K562 (cell line): ENCODE data around the gene PLOD1. TPM values are rescaled to one million over a fixed set of nuclear protein-coding genes. Genes with fewer than 3 reads are reported as not detected.

Source experiments
- ATF1 ChIP-seq, 2 experiments: fragments of 450-650 bp in 1 of 2; IDR thresholded peaks; 2 replicates each; pipeline ENCODE4 v1.6.1; 2016; ENCODE audit warnings: missing compliant biosample characterization in 1 of 2, missing genetic modification characterization in 1 of 2
- C11orf30 ChIP-seq: fragments of 450-650 bp; IDR thresholded peaks from 2 replicates; pipeline ENCODE4 v1.6.1; 2016; ENCODE audit warnings: low read depth, mild to moderate bottlenecking
- CC2D1A ChIP-seq: fragments of 450-650 bp; IDR thresholded peaks from 2 replicates; pipeline ENCODE4 v1.6.1; 2017; ENCODE audit warnings: mild to moderate bottlenecking
- ESRRB ChIP-seq: fragments of 250-450 bp; sonication (Bioruptor Pico); IDR thresholded peaks from 2 replicates; pipeline ENCODE4 v1.5.0; 2020; ENCODE audit warnings: mild to moderate bottlenecking, moderate library complexity, borderline replicate concordance
- IFI16 ChIP-seq: fragments of 250-450 bp; sonication (Bioruptor Pico); IDR thresholded peaks from 2 replicates; pipeline ENCODE4 v2.1.2; 2022; ENCODE audit warnings: mild to moderate bottlenecking, inconsistent platforms
- LEF1 ChIP-seq: fragments of 450-650 bp; IDR thresholded peaks from 2 replicates; pipeline ENCODE4 v1.6.1; 2016; ENCODE audit warnings: mild to moderate bottlenecking
- MYNN ChIP-seq, 2 experiments: sonication (generic); formaldehyde crosslinking in 1 of 2; IDR thresholded peaks; 2 replicates each; pipeline versions ENCODE4 v1.5.0 to v1.6.1; 2016 to 2020; ENCODE audit warnings: antibody characterized with exemption in 1 of 2, missing genetic modification reagents in 1 of 2
- NCOA2 ChIP-seq, 2 experiments: fragments of 450-650 bp; IDR thresholded peaks; 2 replicates each; pipeline ENCODE4 v1.6.1; 2018; ENCODE audit warnings: mild to moderate bottlenecking in 2 of 2, moderate library complexity in 1 of 2; ENCODE audit not compliant: partially characterized antibody in 2 of 2
- NFE2L1 ChIP-seq: fragments of 450-650 bp; IDR thresholded peaks from 2 replicates; pipeline ENCODE4 v1.6.1; 2016; ENCODE audit warnings: missing genetic modification characterization, low read depth, mild to moderate bottlenecking, missing compliant biosample characterization, moderate library complexity, borderline replicate concordance
- RCOR1 ChIP-seq, 2 experiments: IDR thresholded peaks; 2 replicates each; pipeline ENCODE4 v1.6.1; 2012; ENCODE audit warnings: low read depth in 2 of 2, low read length in 2 of 2, borderline replicate concordance in 1 of 2, improper control_type of control experiment in 1 of 2
- SETDB1 ChIP-seq: IDR thresholded peaks from one replicate; pipeline ENCODE4 v1.6.1; 2012; ENCODE audit warnings: low read length, control low read depth, inconsistent platforms
- SMAD1 ChIP-seq: fragments of 150-350 bp; IDR thresholded peaks from 2 replicates; pipeline ENCODE4 v1.6.1; 2014; ENCODE audit warnings: low read length, low read depth; ENCODE audit not compliant: partially characterized antibody
- TCF7L2 ChIP-seq: fragments of 150-350 bp; IDR thresholded peaks from 2 replicates; pipeline ENCODE4 v1.6.1; 2016; ENCODE audit warnings: low read depth, mild to moderate bottlenecking, low read length, moderate library complexity
- TGIF2 ChIP-seq: sonication (generic); formaldehyde crosslinking; IDR thresholded peaks from 2 replicates; pipeline ENCODE4 v1.8.1; 2022; ENCODE audit warnings: mild to moderate bottlenecking, missing genetic modification reagents, moderate library complexity
- ZNF324 ChIP-seq: fragments of 250-450 bp; sonication (Bioruptor Pico); IDR thresholded peaks from 2 replicates; pipeline ENCODE4 v1.4.0; 2020; ENCODE audit warnings: mild to moderate bottlenecking
- ZNF76 ChIP-seq: fragments of 250-450 bp; sonication (Bioruptor Pico); IDR thresholded peaks from 2 replicates; pipeline ENCODE4 v1.4.0; 2020; ENCODE audit warnings: mild to moderate bottlenecking, moderate library complexity, borderline replicate concordance
- polyA plus RNA-seq, 8 experiments: library from polyadenylated mRNA; depleted of rRNA in 4 of 8; stranded (reverse) in 5 of 8; unstranded in 3 of 8; fragments of >200 nt; fragmentation: Nextera tagmentation in 2 of 8; fragmentation: Illumina TruSeq in 1 of 8; extraction: Ambion mirVana in 2 of 8; extraction: Trizol in 1 of 8; gene quantifications; 2 replicates each; pipeline versions ENCODE4 v1.2.1 to v1.2.3, GENCODE V29; 2011 to 2014; ENCODE audit warnings: inconsistent platforms in 1 of 8, missing spikeins in 1 of 8
- total RNA-seq, 7 experiments: library from RNA; depleted of rRNA in 6 of 7; stranded (reverse); fragments of >200 nt in 6 of 7; fragmentation: Illumina TruSeq in 2 of 7; extraction: Trizol in 2 of 7; gene quantifications; 2 replicates each; pipeline versions ENCODE4 v1.2.1 to v1.2.3, GENCODE V29; 2011 to 2021; ENCODE audit warnings: low replicate concordance in 1 of 7
- TF ChIP-seq, protein P1 (sequence below): fragments of 250-450 bp; sonication (Bioruptor Pico); IDR thresholded peaks from 2 replicates; pipeline ENCODE4 v1.5.1; 2021; ENCODE audit warnings: mild to moderate bottlenecking
- TF ChIP-seq, protein P2 (sequence below): sonication (generic); formaldehyde crosslinking; IDR thresholded peaks from 2 replicates; pipeline ENCODE4 v1.8.0; 2022; ENCODE audit warnings: mild to moderate bottlenecking, low read depth, missing genetic modification reagents
- TF ChIP-seq, protein P3 (sequence below): fragments of 250-450 bp; sonication (Bioruptor Pico); IDR thresholded peaks from 2 replicates; pipeline ENCODE4 v1.4.0; 2020
- TF ChIP-seq, protein P4 (sequence below): IDR thresholded peaks from 3 replicates; pipeline ENCODE4 v1.6.1; 2011; ENCODE audit warnings: borderline replicate concordance, mild to moderate bottlenecking; ENCODE audit not compliant: insufficient read length, insufficient read depth
- TF ChIP-seq, protein P5 (sequence below): fragments of 250-450 bp; sonication (Bioruptor Pico); IDR thresholded peaks from 2 replicates; pipeline ENCODE4 v1.8.0; 2022; ENCODE audit warnings: moderate library complexity, mild to moderate bottlenecking, inconsistent platforms

The PLOD1 gene
- total and polyA plus RNA-seq, 9 of the 15 experiments (the other 6 are each of a cell fraction or from before 2014, with no cell fraction given) = 16.6 to 90.8 (median 52.7) TPM

DNA sequence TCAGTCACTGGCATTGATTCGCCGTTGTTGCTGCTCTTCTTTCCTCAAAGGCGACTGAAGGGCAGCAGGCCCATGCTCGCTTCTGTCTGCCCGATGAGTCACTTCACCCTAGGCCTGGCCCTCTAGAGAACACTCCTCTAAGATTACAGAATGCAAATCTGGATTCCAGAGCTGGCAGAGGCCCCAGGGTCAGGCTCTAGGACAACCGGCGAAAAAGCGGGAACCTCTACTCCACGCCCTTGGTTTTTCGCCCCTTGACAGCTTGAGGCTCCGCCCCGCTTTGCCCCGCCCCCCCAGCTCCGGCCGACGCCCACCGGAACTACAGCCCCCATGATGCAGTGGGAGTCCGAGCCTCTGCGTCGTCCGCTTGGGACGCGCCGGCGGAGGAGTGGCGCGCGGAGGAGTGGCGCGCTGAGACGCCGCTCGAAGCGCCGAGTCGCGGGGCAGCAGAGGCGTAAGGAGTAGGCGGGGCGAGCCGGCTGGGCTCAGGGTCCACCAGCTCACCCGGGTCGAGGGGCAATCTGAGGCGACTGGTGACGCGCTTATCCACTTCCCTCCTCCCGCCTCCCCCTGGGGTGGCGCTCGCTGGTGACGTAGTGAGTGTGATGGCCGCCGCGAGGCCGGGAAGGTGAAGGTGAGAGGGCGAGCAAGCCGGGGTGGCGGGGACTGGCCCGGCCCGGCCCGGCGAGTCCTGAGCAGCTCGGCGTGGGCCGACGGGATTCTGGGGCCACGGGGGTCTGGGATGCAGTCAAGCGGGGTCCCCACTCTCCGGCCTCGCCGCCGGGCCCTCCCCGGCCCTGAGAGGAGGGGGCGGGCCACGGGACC is 45.5 kb downstream of the PLOD1 start, which contains the start of gene MFN2 (continued):
- TF ChIP-seq, protein P1, sequence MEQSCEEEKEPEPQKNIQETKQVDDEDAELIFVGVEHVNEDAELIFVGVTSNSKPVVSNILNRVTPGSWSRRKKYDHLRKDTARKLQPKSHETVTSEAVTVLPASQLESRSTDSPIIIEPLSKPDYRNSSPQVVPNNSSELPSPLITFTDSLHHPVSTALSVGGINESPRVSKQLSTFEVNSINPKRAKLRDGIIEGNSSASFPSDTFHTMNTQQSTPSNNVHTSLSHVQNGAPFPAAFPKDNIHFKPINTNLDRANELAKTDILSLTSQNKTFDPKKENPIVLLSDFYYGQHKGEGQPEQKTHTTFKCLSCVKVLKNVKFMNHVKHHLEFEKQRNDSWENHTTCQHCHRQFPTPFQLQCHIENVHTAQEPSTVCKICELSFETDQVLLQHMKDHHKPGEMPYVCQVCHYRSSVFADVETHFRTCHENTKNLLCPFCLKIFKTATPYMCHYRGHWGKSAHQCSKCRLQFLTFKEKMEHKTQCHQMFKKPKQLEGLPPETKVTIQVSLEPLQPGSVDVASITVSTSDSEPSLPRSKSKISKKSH (CRISPR knock-in tag) = no peak
- TF ChIP-seq ATF1 (CRISPR knock-in tag; IDR thresholded peaks at IDR 0.05) (peak; percentile 95), ATF1 (tag; IDR thresholded peaks at IDR 0.05) (peak; percentile 100), ZNF76 (CRISPR knock-in tag) (no peak; the same call in 1 of the 2 replicates), SETDB1 (no peak), SMAD1 (peak; percentile 70), NFE2L1 (tag) (no peak), ZNF324 (CRISPR knock-in tag) (no peak), IFI16 (CRISPR knock-in tag) (no peak), NCOA2 (IDR thresholded peaks at IDR 0.05; ENCODE audit: partially characterized antibody in 2 of 2) (no peak), ESRRB (no peak), LEF1 (no peak), RCOR1 (IDR thresholded peaks at IDR 0.05; ENCODE audit: borderline replicate concordance in 1 of 2, low read depth in 2 of 2, low read length in 2 of 2) (peak; percentile 7 to 12; a peak in 1 of 4 replicates), CC2D1A (no peak), TGIF2 (CRISPR knock-in tag) (peak; percentile 69), TCF7L2 (no peak), MYNN (IDR thresholded peaks at IDR 0.05) (0 out of 2 replicates have a peak, but pooled peaks have one; percentile 11), MYNN (CRISPR knock-in tag; IDR thresholded peaks at IDR 0.05) (no peak), C11orf30 (peak; percentile 100)
- TF ChIP-seq, protein P2, sequence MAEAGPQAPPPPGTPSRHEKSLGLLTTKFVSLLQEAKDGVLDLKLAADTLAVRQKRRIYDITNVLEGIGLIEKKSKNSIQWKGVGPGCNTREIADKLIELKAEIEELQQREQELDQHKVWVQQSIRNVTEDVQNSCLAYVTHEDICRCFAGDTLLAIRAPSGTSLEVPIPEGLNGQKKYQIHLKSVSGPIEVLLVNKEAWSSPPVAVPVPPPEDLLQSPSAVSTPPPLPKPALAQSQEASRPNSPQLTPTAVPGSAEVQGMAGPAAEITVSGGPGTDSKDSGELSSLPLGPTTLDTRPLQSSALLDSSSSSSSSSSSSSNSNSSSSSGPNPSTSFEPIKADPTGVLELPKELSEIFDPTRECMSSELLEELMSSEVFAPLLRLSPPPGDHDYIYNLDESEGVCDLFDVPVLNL (CRISPR knock-in tag) = no peak
- TF ChIP-seq, protein P3, sequence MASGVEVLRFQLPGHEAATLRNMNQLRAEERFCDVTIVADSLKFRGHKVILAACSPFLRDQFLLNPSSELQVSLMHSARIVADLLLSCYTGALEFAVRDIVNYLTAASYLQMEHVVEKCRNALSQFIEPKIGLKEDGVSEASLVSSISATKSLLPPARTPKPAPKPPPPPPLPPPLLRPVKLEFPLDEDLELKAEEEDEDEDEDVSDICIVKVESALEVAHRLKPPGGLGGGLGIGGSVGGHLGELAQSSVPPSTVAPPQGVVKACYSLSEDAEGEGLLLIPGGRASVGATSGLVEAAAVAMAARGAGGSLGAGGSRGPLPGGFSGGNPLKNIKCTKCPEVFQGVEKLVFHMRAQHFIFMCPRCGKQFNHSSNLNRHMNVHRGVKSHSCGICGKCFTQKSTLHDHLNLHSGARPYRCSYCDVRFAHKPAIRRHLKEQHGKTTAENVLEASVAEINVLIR (CRISPR knock-in tag) = peak; percentile 99
- TF ChIP-seq, protein P4, sequence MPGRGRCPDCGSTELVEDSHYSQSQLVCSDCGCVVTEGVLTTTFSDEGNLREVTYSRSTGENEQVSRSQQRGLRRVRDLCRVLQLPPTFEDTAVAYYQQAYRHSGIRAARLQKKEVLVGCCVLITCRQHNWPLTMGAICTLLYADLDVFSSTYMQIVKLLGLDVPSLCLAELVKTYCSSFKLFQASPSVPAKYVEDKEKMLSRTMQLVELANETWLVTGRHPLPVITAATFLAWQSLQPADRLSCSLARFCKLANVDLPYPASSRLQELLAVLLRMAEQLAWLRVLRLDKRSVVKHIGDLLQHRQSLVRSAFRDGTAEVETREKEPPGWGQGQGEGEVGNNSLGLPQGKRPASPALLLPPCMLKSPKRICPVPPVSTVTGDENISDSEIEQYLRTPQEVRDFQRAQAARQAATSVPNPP = no peak
- TF ChIP-seq, protein P5, sequence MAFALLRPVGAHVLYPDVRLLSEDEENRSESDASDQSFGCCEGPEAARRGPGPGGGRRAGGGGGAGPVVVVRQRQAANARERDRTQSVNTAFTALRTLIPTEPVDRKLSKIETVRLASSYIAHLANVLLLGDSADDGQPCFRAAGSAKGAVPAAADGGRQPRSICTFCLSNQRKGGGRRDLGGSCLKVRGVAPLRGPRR (CRISPR knock-in tag) = no peak
